Renal cortex interstitium (tissue), 11 donors: ENCODE results near the gene NUDT15. TPM values are rescaled to one million over a fixed set of nuclear protein-coding genes. Genes with fewer than 3 reads are reported as not detected.
"Not testable (repeated sequence)": the region's sequence is repeated elsewhere in the genome, so short reads cannot be mapped to it uniquely, and the experiment has no call there.

Experiments
- DNase-seq, 11 donors: peaks; one replicate each; pipeline ENCODE4 v3.0.0-alpha.2; 2013; ENCODE audit warnings: low read depth in 9 of 11, low spot score in 4 of 11; ENCODE audit errors: extremely low read depth in 1 of 11
- polyA plus RNA-seq, 3 donors: library from polyadenylated mRNA; unstranded; fragments of 120-200 nt; gene quantifications; one replicate each; pipeline ENCODE4 v1.2.1, GENCODE V29; 2013; ENCODE audit not compliant: insufficient read length in 3 of 3

Gene NUDT15
- polyA plus RNA-seq, 3 donors: 22.6 to 29.6 (median 24.2) TPM

DNA sequence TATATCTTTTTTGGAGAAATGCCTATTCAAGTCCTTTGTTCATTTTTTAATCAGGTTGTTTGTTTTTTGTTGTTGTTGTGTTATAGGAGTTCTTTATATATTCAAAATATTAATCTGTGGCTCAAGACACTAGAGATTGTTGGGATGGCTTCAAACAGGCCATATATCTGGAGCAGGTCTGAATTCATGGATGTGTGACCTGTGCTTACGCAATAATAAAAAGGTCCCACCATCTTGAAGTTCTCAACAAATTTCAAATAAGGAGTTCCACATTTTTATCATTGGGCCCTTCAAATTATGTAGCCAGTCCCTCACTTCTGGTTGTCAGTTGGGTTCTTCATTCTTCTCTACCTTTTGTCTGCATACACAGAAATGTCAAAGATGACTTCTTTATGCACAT, 17.7 kb upstream of the NUDT15 start:
- DNase-seq: no peak

DNA sequence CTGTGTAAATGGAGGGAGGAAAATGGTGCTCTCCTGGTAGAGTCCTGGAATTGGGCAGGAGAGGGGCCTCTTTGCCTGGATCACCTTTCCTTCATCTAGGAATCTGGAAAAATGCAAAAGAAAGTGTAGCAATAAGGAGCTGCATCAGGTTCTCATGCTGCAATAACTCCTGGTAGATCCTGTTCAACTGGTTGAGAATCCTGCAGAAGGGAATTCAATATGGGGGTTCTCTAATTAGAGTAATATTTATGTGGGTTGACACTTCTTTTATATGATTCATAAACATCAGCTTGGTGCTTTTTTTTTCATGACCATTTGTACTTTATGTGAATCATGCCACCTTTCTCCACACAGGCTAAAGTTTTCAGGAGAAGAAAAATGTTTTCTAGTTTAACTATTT, 9.5 kb upstream of the NUDT15 start:
- DNase-seq: no peak

DNA sequence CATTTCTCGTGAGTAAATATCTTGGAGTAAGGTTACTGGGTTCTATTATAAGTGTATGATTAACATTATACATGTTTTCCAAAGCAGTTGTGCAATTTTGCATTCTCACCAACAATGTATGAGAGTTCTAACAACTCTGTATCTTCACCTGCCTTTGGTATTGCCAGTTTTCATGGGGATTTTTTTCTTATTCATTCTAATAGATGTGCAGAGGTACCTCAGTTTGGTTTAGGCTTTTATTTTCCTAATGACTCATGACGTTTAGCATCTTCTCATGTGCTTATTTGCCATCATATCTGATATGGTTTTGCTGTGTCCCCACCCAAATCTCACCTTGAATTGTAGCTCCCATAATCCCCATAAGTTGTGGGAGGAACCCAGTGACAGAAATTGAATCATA, 7.7 kb upstream of the NUDT15 start:
- no peak for DNase-seq

DNA sequence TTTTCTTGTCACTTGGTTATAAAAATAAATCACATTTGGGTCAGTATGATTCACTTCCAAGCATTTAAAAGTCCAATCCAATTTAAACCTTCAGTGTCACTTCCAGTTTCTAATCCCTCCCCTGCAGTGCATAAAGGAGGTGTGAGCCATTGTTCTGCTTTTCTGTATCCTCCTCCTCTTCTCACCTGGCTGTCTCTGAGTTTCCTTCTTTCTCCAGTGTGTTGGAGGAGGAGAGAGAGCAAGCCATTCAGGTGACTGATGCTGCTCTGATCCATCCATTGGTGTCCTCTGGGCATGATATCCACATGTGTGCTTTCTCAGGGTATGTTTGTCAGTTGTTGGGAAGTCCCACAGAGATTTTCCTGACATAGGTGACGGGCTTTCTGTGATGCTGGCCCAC, 1.2 kb downstream of the NUDT15 start:
- DNase-seq: no peak

DNA sequence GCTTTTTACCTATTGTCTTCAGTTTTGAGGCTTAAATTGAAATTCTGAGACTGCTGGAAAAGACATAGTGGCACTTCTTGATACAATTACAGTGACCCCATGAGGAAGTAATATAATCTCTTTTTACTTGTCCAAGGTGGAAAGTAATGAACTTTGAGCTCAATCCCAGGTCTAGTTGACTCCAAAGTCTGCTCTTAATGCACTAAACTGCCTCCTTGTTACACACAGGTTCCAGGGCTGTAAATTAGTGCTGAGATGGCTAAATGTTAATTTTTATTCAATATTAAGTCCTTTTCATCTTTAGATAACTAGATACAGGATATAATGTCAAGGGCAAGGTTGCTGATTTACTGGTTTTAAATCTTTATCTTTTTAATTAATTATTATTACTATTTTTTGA, 2.5 kb downstream of the NUDT15 start:
- DNase-seq: no peak

DNA sequence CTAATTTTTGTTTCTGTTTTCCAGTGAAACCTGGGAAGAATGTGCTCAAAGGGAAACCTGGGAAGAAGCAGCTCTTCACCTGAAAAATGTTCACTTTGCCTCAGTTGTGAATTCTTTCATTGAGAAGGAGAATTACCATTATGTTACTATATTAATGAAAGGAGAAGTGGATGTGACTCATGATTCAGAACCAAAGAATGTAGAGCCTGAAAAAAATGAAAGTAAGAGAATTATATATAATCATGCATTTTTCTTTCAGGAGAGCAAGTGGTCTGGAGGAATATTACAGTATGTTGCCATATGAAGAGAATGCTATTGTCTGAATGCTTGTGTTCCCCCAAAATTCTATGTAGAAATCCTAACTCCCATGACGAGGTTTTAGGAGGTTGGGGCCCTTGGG, 3.4 kb downstream of the NUDT15 start:
- no peak for DNase-seq

DNA sequence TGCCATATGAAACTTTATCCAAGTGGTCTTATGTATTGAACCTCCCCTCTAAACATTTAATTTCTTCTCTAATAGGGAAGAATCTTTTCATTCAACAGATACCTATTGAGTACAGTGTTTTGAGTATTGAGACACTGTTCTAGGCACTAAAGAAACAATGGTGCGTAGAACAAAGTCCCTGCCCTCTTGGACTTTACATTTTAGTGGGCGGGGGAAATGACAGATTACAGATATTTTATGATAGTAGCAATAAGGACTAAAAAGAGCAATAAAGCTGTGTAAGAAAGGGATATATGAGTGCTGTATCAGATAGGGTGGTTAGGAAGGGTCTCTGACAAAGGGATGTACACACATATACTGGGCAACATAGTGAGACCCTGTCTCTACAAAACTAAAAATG, 5.4 kb downstream of the NUDT15 start:
- DNase-seq: no peak

DNA sequence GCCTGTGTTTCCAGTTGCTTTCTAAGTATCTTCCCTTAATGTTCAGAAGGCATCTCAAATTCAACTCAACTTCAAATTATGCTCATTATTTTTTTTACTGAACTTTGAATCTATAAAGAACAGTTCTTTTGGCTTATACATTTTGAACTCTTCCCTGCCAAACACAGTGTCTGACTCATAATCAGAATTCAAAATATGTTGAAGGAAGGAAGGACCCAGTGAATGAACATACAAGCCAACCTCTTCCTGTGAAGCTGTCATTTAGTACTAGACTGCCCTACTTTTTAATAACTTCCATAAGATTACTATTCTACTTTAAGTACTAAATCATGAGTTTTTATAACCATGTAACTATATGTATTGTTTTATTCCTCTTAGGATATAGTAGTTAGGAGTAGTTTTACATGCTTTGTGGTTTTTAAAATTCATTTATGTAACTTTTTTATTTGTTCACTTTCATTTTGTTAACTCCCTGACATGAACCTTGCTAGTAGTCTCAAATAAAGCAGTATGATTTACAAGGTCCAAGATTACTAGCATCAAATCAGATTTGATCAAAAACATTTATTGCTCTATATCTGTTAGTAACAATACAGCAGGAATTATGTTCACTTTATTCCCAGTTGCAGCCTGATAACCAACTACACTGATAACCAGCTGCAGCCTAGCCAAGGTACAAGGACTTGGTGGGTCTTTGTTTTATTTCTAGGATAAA, 6.4 kb downstream of the NUDT15 start:
- no peak for DNase-seq

DNA sequence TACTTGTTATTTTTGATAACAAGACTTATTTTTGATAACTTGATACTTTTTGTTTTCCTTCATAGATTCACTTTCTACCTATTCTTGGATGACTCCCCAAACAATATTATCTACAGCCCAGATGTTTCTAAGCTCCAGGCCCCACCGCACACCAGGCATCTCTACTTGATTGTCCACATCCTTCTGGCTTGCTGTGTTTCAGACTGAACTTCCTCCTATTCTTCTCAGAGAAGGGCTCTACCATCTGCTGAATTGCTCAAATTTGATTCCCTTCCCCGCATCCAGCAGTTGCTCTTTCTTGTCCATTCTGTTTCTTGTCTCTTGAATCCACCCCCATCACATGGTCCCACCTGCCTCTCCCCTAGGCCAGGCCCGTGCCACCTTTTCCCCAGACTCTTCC, 13.0 kb downstream of the NUDT15 start:
- DNase-seq: no peak

DNA sequence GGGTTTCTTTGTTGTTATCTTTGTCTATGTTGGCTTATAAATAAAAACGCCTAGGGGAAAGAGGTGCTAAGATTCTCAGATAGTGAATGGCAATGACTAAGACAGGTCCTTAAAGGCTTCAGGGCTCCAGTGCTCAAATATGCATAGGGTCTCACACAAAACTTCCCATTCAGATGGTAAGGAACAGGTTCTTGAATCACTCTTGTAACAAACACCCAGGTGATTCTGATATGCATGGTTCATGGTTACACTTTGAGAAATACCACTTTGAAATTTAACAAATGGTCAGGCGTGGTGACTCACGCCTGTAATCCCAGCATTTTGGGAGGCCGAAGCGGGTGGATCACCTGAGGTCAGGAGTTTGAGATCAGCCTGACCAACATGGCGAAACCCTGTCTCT, 17.1 kb downstream of the NUDT15 start:
- no peak for DNase-seq

DNA sequence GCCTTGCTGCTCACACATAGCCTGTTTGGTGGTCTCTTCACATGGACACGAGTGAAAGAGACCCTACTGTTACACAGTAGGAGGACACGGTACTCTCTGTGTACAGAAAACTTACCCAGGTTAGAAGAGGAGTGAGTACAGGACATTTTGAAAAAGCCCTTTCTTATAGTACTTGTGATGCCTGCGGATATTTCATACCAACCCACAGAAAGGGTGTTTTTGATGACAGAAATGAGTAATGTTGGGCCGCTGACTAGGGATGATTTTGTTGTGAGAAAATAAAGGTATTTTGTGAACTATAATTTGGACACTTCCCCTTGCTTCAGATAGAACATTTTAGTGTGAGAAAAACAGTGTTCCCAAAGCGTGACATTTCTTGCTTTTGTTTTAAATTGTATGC, 18.2 kb downstream of the NUDT15 start:
- DNase-seq: no peak

DNA sequence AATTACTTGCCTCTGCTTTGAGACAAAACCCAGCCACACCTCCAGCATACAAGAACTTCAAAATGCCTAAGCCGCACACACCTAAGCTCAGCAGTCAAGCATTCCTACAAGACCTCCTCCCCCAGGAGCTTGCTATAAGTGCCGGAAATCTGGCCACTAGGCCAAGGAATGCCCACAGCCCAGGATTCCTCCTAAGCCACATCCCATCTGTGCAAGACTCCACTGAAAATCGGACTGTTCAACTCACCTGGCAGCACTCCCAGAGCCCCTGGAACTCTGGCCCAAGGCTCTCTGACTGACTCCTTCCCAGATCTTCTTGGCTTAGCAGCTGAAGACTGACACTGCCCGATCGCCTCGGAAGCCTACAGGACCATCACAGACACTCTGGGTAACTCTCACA, 21.0 kb downstream of the NUDT15 start:
- not testable (repeated sequence) for DNase-seq

DNA sequence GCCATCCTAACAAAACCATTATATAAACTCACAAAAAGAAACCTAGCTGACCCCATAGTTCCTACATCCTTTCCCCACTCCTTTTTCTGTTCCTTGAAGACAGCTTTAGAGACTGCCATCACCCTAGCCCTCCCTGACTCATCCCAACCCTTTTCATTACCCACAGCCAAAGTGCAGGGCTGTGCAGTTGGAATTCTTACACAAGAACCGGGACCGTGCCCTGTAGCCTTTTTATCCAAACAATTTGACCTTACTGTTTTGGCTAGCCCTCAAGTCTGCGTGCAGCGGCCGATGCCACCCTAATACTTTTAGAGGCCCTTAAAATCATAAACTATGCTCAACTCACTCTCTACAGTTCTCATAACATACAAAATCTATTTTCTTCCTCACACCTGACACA, 22.4 kb downstream of the NUDT15 start:
- not testable (repeated sequence) for DNase-seq

DNA sequence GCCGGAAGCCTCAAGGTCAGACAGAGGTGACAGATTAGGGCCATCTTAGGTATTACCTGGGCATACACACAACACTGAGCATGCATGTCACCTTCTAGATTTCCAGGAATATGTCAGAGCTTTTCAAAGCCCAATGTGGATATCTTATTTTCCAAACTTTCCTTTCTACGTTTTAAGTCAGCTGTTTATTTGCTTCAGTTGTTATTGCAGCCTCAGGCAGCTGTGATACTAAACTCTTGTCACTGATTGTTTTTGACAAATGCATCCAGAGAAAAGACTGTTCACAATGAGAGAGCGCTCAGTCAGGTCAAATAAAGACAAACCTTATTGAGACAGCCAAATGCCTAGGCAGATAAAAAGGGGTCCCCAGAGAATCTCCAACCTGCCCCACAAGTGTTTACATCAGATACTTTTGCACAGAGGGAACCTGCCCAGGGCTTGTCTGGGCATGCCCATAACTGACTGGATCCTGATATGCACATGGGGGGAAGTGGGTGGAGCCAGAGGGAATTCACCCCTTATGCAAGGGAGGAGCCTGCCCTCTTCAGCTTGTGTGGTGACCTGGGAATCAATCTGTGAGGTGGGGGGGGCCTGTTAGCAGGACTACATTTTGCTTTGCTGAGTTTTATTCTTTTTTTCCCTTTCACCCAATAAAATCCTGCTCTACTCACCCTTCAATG, 28.9 kb downstream of the NUDT15 start:
- DNase-seq: no peak

DNA sequence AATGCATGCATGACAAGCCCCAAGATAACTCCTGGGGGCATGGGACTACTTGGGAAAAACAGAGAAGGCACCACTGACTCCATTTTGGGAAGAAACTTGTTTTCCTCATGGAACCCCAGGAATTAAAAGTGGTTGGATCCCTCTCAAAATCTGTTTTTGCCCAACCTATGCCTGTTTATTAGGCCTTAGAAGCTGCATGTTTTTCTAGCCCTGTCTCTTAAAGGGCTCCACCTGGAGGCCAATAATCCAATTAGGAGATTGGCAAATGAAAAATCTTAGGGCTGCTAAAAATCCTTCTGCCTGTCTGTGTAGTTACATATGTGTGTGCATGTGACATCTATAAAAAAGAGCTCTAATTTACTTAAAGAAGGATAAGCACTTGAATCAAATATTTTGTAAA, 30.5 kb downstream of the NUDT15 start:
- DNase-seq: no peak

DNA sequence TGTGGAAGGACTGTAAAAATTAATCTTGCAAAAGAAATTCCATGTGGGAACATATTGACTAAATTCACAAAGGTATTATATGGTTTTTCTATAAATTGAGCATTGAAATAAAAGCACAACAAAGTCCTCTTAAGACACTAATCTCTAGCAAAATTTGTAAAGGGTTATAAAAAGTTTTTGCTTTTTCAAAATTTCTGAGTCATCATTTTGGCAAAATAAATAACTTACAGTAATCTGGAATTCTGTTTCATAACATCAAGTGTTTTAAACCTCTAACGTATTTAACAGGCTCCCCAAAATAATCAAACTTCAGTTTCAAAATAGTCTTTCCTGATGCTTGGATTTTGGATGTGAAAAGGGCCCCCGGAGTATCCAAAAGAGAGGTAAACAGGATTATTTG, 31.4 kb downstream of the NUDT15 start:
- DNase-seq: no peak

DNA sequence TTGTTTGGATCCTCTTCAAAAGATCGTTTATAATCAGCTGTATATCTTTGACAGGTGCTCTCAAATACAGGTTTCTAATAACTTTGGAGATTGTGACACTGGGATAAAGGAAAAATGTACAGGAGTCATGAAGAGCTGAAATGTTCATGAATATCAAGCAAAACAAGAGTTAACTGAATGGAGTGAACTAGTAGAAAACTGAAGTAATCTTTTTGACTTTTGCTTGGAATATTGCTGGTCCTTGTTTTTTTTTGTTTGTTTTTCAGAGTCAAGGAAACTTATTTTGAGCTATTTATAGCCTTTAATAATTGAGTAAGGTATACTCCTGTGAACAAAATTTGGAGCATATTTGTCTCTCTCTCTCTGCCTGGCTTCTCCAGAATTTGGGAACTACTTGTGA, 32.0 kb downstream of the NUDT15 start:
- DNase-seq: no peak

DNA sequence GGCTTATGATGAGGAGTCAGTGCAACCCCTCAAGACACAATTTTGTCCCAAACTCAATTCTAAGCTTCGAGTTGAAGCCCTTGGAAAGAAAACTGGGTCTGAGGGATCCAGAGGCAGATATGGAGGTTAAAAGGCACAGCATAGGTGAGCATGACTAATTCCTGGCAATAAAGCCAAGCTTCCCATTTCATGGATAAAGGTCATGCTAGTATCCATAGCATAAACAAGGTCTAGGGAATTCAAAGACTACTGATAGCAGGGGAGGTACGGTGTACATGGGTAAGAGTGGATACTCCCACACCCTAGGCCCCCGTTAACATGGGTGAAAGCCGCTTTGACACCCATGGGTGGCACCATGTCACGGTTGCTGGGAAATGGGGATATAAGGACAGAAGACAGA, 33.4 kb downstream of the NUDT15 start:
- DNase-seq: no peak

DNA sequence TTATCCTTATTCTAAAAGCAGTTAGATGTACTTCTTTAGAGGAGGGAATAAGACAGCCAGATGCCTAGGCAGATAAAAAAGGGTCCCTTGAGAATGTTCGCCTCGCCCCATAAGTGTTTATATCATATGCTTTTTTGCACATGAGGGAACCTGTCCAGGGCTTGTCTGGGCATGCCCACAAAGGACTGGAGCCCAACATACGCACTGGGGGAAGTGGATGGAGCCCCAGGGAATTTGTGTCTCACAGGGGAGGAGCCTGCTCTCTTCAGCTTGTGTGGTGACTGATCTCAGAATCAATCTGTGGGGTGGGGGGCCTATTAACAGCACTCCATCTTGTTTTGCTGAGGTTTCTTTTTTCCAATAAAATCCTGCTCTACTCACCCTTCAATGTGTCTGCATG, 34.8 kb downstream of the NUDT15 start:
- DNase-seq: no peak

DNA sequence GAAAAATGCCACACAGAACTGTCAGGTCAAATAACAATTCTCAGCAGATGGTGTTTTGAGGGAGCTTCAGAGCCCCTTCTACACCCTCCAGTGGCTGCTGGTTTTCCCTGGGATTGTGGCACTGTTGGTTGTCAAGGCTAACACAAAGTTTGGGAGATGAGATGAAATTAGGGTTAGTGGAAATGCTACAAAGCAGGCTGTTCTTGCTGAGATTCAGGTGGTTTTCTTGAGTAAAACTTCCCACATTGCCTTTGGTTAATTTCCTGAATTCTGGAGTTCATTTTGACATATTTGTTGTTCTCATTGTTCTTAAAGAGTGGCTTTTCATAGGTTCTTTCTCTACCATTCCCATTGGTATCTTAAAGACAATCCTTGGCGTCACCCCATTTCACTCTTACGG, 35.3 kb downstream of the NUDT15 start:
- no peak for DNase-seq

DNA sequence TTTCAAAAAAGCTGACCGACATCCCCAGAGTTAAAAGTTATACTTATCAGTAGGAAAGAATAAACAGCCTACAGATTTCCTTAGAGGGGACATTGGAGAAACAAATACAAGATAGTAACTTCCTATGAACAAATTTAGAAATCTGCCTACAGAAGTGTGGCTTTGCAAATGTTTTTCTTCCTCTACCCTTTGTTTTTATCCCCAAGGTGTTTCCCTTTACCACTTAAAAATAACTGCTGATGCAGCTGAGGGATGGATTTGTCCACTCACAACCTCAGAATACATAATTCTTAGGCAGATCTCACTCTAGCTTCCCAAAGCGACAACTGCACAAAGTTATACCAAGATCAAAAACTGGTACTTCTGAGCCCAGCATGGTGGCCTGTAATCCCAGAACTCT, 36.5 kb downstream of the NUDT15 start:
- no peak for DNase-seq
